Measurements from ENCODE around the gene SSH2.

Gene SSH2

DNA sequence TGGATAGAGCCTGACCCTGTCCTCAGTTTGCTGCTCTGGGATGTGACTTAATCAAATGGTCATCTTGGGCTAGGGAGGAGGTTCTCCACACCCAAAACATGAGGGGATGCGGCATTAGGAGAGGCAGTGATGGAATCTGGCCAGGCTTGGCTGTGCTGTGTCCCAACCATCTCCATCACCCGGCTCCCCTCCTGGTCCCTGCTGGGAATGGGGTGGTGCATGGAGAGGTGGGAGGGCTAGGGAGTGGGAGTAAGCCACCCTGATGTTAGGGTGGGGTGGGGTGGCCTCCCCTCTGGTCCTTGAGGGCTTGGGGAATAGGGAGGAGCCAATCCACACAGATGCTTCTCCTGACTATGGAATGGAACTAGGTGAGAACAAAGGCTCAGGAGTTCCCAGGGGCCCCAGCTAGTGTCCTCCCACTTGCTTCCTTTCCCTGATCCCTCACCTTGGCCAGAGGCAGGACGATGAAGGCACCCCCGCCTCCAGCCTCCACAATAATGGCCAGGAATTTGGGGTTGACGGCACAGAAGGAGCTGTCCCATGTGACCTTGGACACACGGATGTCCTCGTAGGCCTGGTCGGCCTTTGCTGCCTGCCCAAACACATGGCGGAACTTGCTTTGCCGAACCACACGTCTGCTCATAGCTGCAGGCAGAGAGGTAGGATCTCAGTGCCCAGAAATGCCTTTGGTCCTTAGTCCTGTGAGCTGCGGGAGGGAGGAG lies 309.1 kb downstream of the SSH2 start:
- no peak for DNase-seq

DNA sequence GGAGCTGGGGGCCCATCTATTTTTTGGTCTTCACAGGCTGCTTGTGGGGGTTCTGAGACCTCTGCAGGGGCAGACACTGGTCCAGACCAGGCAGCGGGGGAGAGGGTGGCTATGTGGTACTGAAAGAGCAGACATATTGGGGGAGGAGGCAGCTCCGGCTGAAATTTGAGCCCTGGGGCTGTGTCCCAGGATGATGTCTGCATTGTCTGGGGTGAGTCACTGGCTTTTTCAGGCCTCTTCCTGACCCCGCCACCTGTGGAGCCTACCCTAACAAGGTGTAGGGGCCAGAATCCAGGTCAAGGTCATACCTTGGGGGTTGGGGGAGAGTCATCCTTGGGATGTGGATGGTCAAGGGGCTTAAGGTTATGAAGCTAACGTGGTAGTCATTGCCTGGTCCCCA lies 309.8 kb downstream of the SSH2 start:
- DNase-seq: no peak

DNA sequence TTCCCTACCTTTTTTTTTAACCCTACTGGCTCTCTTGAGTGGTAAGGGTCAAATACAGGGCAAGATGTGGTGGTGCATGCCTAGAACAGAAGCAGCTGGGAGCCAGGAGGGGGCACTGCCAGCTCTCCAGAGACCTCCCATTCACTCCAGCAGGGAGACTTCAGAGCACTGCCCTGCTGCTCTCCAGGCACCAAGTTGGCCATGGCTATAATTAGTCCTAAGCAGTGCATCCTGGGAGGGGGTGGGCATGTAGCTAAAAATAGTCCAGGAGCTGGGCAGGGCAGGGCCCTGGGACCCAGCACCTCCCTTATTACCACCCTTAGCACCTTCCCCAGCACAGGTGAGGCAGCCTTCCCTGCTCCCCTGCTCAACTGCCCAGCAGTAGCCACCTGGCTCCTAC lies 310.8 kb downstream of the SSH2 start:
- no peak for DNase-seq

DNA sequence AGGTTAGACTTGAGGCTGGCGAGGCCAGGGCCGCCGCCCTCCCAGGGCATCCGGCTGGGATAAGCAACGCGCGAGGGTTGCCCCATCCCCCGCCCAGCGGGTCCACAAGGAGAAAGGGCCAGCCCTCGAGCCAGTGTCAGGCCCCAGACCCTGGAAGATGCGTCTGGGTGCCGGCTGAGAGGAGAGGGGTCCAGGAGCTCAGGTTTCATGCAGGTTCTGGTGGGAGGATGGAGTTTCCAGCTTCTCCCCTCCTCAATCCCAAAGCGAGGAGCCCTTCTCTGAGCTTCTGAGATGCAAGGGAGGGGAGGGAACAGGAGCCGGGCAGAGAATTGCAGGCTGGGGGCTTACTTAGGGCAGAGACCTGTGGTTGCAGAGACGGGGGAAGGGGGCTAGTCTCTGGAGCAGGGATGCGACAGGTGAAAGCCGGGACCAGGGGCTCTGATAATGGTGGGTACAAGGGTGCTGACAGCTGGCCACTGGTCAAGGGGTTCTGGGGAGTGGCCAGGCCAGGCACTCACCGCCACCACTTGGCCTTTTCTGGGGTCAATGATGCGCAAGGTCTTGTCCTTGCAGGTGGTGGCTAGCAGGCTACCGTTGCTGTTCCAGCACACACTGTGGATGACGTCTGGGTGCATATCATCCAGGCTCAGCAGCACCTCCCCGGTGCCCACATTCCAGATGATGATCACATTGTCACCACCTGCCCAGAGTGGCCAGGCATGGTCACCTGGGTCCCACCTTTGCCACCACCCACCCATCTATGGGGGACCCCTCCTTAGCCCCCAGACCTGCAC lies 311.6 kb downstream of the SSH2 start:
- DNase-seq: no peak

DNA sequence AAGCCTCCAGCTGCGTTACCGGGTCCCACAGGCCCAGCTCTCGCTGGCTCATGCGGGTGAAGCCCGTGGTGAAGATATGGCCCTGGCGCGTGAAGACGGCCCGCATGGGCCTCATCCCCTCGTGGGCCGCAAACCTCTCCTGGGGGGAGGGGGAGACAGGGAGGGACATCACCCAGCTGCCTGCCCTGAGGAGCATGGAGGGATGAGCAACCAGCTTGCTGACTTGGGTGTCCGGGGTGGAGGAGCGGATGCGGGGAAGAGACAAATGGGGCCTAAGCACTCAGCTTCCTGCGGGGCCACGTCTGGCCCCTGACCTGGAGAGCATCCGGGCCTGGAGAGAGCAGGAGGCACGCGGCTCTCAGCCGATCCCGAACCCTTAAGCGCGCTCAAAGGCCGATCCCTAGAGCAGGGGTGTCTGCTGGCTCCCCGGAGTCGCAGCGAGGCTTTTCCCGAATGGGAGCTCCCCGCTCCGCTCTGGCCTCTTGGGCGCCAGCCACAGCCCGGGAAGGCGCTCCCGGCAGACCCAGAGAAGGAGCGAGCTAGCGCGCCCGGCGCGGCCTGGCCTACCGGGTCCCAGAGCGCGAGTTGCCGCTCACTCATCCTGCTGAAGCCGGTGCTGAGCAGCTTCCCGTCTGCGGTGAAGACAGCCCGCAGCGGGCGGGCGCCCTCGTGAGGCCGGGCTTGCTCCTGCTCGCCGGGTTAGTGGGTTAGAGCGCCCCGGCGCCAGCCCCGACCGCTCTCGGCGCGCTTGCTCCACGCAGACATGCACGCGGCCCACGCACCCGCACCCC lies 312.4 kb downstream of the SSH2 start:
- DNase-seq: peak; percentile 88

DNA sequence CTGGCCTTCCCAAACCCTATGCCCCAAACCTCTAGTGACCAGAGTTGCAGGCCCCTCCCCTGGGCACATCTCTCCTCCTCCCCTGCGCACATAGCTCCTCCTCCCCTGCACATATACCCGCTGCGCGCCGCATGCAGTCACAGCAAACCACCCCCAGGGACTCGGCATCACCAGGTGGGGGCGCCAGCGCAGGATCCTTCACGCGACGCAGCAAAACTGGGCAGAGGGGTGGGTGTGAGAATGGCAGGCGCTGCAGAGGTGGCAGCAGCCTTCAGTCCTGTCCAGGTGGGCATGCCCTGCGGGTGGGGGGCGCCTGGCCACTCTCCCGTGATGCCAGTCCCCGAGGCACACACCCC lies 312.9 kb downstream of the SSH2 start:
- peak; percentile 91 to 93 for DNase-seq

DNA sequence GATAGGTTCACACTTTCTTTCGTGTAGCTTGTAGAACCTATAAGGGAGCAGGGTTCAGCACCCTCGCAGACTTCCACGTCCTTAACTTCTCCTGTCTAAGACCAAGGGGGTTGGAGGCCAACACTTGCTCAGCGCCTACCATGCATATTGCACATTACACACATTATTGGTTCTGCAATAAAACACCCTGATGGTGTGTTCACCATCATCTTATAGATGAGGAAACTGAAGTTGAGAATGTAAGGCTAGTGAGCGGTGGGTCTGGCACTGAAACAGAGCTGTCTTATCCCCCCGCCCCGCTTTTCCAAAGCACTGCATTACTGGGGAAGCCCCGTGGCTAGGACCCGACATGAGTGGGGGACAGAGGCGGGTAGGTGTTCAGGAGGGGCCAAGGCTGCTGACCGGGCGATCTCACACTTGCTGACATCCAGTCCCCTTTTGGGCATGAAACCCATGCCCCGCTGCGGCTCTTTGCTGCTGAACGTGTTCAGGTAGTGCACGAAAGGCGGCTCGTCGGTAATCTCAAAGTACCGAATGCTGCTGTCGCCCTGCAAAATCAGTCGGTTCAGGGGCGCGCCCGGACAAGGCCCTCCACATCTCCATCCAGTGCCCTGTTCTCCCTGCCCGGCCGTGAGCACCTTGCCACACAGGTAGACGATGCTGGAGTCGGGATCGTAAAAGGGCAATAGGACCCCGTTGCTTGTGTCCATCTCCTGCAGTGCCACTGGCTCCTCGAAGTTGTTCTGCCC lies 313.6 kb downstream of the SSH2 start:
- peak in 1 of 2 donors; percentile 26 for DNase-seq

DNA sequence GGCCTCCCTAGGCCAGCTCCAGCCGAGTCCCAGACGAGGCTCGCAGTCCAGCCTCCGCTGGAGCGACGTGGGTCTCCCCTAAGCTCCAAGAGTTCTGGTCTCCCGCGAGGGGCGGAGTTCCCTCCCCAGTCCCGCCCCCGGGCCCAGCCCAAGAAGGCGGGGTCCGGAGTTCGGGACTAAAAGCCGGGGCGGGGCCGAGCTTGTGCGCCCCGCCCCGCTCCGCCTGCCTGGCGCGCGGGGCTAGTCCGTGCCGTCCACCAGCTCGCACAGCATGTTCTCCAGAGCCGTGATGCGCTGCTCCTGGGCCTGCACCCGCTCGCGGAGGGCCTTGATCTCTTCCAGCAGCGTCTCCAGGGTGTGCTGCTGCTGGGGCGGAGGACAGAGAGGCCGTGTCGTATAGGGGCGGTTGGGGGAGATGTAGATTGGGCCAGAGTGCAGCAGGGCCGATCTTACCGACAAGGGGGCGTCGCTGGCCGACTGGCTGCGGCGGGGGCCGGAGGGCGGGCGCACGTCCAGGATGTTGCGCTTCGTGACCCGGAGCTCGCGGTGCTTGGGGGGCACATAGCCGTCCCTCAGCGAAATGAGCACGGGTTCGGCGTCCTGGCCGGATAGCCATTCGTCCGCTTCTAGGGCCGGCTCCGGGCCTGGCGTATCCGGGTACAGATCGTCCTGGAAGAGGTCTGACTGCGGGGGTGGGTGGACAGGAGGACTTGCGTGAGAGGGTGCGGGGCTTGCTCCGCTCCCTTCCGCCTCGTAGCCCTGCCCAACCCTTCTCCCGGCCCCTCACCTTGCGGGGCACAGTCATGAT lies 314.3 kb downstream of the SSH2 start:
- peak; percentile 85 to 89 for DNase-seq

DNA sequence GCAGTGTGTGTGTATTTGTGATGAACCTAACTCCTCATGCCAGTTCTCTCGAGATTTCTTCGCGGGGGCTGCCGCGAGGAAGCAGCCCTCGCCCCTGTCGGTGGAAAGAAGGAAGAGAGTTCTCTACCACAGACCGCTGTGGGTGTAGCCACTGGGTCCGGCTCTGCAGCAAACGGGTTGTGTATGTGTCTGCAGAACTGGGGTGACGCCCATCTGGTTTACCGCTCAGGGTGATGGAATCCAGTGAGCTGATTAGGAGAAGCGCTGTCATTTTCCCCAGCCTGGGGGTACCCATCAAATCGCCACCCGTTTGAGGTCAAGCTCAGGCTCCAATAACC lies 315.0 kb downstream of the SSH2 start:
- peak; percentile 76 to 82 for DNase-seq

DNA sequence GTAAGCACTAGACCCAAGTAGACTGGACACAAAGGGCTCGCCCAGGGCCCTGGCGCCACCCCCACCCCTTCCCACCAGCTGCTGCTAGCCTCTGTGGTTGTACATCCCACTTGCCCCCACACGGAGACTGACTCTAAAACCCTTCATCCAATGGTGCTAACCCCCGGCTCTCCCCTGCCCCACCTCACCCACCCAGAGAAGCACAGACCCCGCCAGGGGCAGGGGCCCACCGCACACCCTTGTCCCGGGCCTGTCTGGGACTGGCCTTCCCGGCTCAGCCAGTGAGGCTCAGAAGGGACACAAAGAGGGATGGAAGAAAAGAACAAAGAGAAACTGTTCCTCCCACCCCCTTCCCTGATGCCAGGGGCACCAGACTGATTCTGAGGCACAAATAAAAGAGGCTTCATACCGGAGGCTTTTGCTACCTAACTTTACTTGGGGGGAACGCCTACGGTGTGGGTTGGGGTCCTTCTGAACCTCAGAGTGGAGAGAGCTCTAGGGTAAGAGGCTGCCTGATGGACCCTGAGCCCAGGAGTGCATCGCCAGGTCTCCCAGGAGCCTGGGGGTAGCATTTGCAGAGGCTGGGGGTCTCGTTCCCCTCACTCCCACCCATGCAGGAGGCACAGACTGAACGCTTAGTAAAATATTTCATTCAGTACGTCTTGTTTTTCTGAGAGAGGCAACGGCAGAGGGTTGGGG lies 315.5 kb downstream of the SSH2 start:
- no peak for DNase-seq

DNA sequence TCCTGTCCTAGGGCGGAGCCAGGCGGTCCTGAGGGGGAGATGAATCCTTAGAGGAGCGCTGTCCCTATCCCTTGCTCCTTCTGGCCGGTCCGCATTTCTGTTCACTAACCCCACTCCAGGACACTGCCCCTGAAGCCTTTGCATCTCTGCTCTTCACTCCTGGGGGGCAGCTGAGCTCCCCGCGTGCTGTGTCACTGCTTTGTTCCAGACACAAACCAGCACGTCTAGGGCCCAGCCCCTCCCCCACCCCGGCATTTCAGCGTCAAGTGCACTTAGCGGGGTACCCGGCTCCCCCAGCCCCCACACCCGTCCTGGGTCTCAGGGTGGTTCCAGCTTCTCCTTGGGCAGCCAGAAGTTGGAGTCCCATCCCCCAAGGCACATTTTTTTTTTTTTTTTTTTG lies 316.2 kb downstream of the SSH2 start:
- no peak for DNase-seq

DNA sequence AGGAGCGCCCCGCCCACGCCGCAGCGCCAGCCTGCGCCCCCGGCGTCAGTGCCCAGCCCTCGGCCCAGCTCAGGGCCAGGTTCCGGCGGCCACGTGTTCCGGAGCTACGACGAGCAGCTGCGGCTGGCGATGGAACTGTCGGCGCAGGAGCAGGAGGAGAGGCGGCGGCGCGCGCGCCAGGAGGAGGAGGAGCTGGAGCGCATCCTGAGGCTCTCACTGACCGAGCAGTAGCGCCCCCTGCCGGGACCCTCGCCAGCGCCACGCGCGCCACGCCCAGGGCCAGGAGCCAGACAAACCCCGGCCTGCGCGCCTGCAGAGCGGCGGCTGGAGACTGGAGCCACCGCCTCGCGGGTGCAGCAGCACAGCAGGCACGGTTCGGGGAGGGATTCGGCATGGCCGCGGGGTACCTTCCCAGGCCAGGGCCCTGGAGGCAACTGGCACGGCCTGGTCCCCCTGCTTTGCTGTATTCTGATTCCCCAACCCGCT lies 316.6 kb downstream of the SSH2 start:
- peak; percentile 90 to 94 for DNase-seq

DNA sequence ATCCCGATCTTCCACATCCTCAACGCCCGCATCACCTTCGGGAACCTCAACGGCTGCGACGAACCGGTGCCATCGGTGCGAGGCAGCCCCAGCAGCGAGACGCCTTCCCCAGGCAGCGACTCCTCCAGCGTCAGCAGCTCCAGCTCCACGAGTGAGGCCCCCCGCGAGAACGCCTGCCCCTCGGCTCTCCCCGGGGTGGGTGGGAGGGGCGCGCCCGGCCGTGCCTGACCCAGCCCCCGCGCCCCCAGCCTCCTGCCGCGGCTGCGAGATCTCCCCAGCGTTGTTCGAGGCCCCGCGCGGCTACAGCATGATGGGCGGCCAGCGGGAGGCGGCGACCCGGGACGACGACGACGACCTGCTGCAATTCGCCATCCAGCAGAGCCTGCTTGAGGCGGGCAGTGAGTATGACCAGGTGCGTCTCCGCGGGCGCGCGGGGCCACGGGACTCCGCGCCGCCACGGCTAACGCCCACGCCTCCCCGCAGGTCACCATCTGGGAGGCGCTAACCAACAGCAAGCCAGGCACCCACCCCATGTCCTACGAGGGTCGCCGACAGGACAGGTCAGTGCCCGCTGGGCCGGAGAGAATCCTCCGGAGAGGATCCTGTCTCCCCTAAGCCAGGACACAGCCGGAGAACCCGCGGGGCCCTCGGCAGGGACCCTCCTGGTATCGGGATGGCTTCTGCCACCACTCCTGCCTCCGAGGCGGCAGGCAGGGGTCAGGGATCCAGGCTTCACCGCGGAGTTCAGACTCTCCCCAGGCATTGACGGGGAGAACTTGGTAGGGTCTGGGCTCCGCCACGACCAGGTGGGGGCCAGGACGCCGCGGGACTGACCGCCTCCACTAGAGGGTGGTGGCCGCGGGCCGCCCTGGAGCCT lies 317.4 kb downstream of the SSH2 start:
- DNase-seq: no peak

DNA sequence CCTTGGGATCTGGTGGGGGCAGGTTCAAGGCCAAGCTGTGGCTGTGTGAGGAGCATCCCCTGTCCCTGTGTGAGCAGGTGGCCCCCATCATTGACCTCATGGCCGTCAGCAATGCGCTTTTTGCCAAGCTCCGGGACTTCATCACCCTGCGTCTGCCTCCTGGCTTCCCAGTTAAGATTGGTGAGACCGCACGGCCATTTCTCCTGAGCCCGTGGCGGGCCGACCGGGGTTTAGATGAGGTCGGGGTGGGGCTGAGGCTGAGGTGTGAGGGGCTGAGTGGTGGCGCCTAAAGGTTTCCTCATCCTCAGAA lies 318.0 kb downstream of the SSH2 start:
- DNase-seq: no peak

DNA sequence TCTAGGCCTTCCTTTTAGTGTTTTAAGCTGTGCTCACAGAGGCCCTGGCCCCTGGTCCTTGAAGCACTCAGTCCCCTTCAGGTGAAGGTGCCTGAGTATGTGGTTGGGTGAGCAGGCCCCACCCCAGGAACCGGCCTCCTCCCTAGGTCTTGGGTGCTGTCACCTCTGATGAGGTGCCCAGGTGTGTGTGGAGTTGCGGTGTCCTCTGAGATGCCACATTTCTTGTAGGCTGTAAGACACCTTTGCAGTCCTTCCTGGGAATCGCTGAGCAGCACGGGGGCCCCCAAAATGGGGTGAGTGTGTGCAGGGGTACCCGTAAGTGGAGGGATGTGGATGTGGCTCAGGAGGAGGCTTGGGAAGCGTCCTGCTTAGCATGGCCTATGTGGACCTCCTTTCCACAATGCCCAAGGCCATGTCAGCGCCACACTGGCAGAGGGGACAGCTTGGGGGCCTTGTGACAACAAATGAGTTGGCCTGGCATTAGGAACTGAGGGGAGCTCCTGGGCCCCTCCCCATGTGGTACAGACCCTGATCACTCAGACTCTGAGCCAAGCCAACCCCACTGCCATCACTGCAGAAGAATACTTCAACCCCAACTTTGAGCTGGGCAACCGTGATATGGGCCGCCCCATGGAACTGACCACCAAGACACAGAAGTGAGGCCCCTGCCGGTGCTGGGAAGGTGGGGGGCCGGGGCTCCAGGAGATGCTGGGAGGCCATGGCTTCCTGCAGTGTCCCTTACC lies 318.5 kb downstream of the SSH2 start:
- DNase-seq: no peak

DNA sequence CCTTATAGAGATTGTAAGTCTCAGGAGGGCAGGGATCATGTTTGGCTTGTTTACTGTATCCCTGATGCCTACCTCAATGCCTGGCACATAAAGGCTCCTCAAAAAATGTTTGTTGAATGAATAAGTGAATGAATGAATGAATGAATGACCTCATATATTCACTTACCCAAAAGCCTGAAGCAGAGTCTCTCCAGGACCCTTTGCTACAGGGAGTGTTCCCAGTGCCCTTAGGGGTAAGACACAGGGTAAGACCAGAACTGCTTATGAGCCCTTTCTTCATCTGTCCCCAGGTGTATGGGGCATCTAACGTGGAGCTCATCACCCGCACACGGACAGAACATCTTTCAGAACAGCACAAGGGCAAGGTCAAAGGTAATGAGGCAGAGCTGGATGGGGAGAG lies 319.6 kb downstream of the SSH2 start:
- DNase-seq: no peak

DNA sequence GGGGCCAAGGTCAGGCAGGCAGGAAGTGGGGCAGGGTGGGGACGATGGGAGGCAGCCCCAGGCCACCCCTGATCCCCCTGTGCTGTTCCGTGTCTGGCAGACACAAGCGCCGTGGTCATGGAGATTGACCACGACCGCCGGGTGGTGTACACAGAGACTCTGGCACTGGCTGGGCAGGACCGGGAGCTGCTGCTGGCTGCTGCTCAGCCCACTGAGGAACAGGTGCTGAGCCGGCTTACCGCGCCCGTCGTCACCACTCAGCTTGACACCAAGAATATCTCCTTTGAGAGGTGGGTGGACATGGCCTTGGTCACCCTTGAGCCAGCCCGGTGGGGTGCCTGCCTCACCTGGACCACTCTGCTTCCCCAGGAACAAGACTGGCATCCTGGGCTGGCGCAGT lies 321.0 kb downstream of the SSH2 start:
- DNase-seq: no peak

DNA sequence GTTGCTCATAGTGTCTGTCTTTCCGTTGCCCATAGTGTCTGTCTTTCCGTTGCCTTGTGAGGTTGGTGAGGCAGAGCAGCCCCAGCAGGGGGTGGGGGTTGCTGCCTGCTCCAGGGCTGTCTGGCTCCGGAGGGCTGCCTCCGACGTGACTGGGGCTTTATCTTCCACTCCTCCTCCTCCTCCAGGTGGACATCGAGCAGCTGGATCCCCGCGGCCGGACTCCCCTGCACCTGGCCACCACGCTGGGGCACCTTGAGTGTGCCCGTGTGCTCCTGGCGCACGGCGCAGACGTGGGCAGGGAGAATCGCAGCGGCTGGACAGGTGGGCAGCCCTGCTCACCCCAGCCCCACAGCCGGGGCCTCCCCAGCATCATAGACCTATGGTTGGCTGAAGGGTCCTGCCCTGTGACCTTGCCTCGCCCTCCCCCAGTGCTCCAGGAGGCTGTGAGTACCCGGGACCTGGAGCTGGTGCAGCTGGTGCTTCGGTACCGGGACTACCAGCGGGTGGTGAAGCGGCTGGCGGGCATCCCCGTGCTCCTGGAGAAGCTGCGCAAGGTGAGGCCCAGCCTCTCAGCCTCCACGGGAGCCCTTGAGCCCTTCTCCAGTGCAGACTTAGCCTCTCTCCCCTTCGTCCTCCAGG lies 322.4 kb downstream of the SSH2 start:
- DNase-seq: no peak

DNA sequence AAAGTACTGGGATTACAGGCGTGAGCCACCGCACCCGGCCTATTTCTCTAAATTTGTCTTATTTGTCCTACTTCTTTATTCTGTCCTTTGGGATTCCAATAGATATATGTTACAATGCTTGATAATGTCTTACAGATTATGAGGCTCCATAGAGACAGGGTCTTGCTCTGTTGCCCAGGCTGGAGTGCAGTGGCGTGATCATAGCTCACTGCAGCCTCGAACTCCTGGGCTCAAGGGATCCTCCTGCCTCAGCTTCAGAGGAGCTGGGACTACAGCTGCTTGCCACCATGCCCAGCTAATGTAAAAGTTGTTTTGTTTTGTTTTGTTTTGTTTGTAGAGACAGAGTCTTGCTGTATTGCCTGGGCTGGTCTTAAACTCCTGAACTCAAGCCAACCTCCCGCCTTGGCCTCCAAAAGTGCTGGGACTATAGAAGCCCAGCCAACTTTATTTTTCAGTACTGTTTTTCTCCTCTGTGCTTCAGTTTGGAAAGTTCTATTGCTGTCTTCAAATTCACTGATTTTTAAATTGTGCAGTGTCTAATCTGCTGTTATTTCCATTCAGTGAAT lies 326.8 kb downstream of the SSH2 start:
- no peak for DNase-seq

All from CD4-positive, alpha-beta T cell treated with Interleukin-4 for 1 hour (primary cell).